ENCODE results near the gene SH2D4B. TPM values are rescaled to one million over a fixed set of nuclear protein-coding genes. Genes with fewer than 3 reads are reported as not detected.

The SH2D4B gene
- total RNA-seq, 1 donor from 2014 or later: 1.4 TPM

GRCh38 chr10:80646366-80646765 lies 108.7 kb downstream of the SH2D4B start:
- DNase-seq (no peak), ATAC-seq (no peak)
- no peaks in the 10 kb centered on the region for H3K4me1 ChIP-seq
- H3K27me3 ChIP-seq (ENCODE audit: low read depth): no peaks in the 10 kb centered on the region
- H3K27ac ChIP-seq: no peak overlapping the region
- no peaks in the 10 kb centered on the region for H3K9me3 ChIP-seq
- intact Hi-C loops (cut with DNase I): no loop called here
- no peak overlapping the region for H3K4me3 ChIP-seq
- H3K36me3 ChIP-seq: no peaks in the 10 kb centered on the region
- no peak for TF ChIP-seq CTCF (IDR thresholded peaks at IDR 0.05)

DNA sequence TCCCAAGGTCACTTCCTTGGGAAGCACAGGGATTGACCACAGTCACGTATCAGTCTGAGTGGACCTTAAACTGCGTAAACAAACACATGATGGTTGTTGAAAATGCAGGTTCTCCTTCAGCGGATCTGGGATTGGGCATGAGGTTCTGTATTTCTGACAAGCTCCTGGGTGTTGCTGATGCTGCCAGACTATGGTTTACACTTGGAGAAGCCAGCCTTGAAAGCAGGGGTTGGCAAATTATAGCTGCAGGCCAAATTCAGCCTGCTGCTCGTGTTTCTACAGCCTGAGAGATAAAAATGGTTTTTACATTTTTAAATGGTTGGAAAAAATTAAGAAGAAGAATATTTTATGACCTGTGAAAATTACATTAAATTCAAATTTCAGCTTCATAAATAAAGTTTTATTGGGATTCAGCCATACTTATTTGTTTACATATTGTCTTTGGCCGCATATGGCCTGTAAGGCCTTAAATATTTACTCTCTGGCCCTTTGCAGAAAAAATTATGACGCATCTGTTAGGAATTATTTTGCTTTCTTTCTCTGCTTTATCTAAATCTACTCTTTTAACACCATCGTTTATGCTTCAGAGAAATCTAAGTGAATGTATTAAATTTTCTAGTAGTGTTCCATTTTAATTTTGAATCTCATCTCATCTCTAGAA lies 109.6 kb downstream of the SH2D4B start:
- DNase-seq (no peak), ATAC-seq (no peak)
- no peak overlapping the region for H3K4me3 ChIP-seq
- TF ChIP-seq CTCF (IDR thresholded peaks at IDR 0.05): no peak
- no peak overlapping the region for H3K27ac ChIP-seq
- H3K27me3 ChIP-seq (ENCODE audit: low read depth): no peaks in the 10 kb centered on the region
- no peaks in the 10 kb centered on the region for H3K4me1 ChIP-seq
- intact Hi-C loops (cut with DNase I): no loop called here
- H3K36me3 ChIP-seq: no peaks in the 10 kb centered on the region
- no peaks in the 10 kb centered on the region for H3K9me3 ChIP-seq

DNA sequence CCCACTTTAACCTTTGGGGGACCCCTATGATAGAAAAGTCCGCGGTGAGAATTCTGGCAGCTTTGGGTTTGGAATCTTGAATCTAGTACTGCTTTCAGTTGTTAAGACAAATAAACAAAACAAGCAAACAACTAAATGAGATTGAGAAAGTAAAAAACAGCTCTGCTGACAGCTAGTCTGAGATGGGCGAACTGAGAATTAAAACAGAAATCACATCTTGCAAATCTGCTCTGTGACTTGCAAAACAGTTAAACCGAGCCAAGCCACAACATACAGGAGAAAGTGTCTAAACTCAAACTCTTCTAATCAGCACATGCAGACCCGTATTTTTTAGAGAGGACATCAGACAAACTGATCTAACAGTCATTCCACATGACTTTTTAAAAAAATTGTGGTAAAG lies 110.4 kb downstream of the SH2D4B start:
- TF ChIP-seq CTCF (IDR thresholded peaks at IDR 0.05): no peak

GRCh38 chr10:80649183-80649582 lies 111.5 kb downstream of the SH2D4B start:
- no peak for TF ChIP-seq CTCF (IDR thresholded peaks at IDR 0.05)
- DNase-seq (no peak), ATAC-seq (no peak)
- peaks cover 5% of the 10 kb centered on the region for H3K9me3 ChIP-seq
- H3K27ac ChIP-seq: no peak overlapping the region
- H3K4me3 ChIP-seq: no peak overlapping the region
- no peaks in the 10 kb centered on the region for H3K27me3 ChIP-seq (ENCODE audit: low read depth)
- H3K4me1 ChIP-seq: no peaks in the 10 kb centered on the region
- intact Hi-C loops (cut with DNase I): no loop called here
- no peaks in the 10 kb centered on the region for H3K36me3 ChIP-seq

More for the DNA sequence above, 110.4 kb downstream of the SH2D4B start:
- Histone ChIP-seq H3K27me3 (ENCODE audit: low read depth) (no peaks in the 10 kb centered on the region), H3K27ac (no peak overlapping the region), H3K36me3 (no peaks in the 10 kb centered on the region), H3K4me3 (no peak overlapping the region), H3K9me3 (no peaks in the 10 kb centered on the region), H3K4me1 (no peaks in the 10 kb centered on the region)
- ATAC-seq: no peak
- intact Hi-C loops (cut with DNase I): no loop called here
- no peak for DNase-seq

DNA sequence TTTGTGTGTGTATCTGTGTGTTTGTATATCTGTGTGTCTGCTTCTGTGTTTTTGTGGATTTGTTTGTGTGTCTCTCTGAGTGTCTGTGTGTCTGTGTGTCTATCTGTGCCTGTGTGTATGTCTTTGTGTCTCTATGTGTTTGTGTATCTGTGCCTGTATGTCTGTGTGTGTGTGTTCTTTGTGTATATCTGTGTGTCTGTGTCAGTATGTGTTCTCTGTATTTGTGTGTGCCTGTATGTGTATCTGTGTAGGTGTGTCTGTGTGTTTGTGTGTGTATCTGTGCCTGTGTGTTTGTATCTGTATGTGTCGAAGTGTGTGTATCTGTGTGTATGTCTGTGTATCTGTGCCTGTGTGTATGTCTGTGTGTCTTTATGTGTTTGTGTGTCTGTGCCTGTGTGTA lies 118.2 kb downstream of the SH2D4B start:
- H3K27ac ChIP-seq: no peak overlapping the region
- no peak for TF ChIP-seq CTCF (IDR thresholded peaks at IDR 0.05)
- ATAC-seq (no peak), DNase-seq (no peak)
- no peaks in the 10 kb centered on the region for H3K4me1 ChIP-seq
- H3K27me3 ChIP-seq (ENCODE audit: low read depth): no peaks in the 10 kb centered on the region
- H3K4me3 ChIP-seq: no peak overlapping the region
- no peaks in the 10 kb centered on the region for H3K36me3 ChIP-seq
- intact Hi-C loops (cut with DNase I): no loop called here
- H3K9me3 ChIP-seq: peaks cover 20% of the 10 kb centered on the region
